HCT116 (cell line): ENCODE measurements around the gene PIK3CB. TPM values are rescaled to one million over a fixed set of nuclear protein-coding genes. Genes with fewer than 3 reads are reported as not detected.

Experiments
- ATAC-seq: fragments of 200-7000 bp; cut with Tn5 transposase; 2 replicates; pipeline ENCODE4 v1.9.1; 2020; ENCODE audit warnings: mild to moderate bottlenecking, moderate library complexity
- BruUV-seq: library from RNA; stranded (reverse); fragments of 400-500 nt; replicated peaks from 2 replicates; lab custom pipeline; 2021; lab: Mats Ljungman, UMichigan
- CTCF ChIA-PET: fragments of 300-600 bp; sonication (Branson Sonifier 250); formaldehyde crosslinking; loops from one replicate; lab custom pipeline; 2021; ENCODE audit warnings: antibody characterized with exemption; lab: Charles Lee
- POLR2A ChIA-PET: fragments of 300-600, 350-600 bp; sonication (Branson Sonifier 250); formaldehyde crosslinking; loops from one replicate; lab custom pipeline; 2021; ENCODE audit warnings: antibody characterized with exemption; lab: Charles Lee
- RAD21 ChIA-PET, 2 experiments: fragments of 300-600 bp; sonication (Branson Sonifier 250); formaldehyde crosslinking; loops; one replicate each; lab custom pipeline; 2023; ENCODE audit warnings: low total read pairs in 2 of 2; ENCODE audit not compliant: uncharacterized antibody in 2 of 2, unreplicated experiment in 2 of 2, low non-redundant PET in 1 of 2; lab: Charles Lee
- DNase-seq: peaks from one replicate; pipeline ENCODE4 v3.0.0-alpha.2; 2010; ENCODE audit warnings: low read depth, low spot score
- H2AFZ ChIP-seq: fragments of 200-600 bp; shearing (Covaris generic), sonication (generic); 2 replicates; pipeline ENCODE4 v1.6.1; 2017; ENCODE audit warnings: low read depth, mixed run types, mixed read lengths, antibody characterized with exemption, low read length; ENCODE audit not compliant: poor library complexity, severe bottlenecking
- H3K27ac ChIP-seq: 2 replicates; pipeline ENCODE4 v1.5.1; 2012; ENCODE audit warnings: low read depth, low read length
- H3K27me3 ChIP-seq: fragments of 200-600 bp; sonication (generic); 2 replicates; pipeline ENCODE4 v1.6.1; 2016; ENCODE audit warnings: mixed run types, low read length, mixed read lengths; ENCODE audit not compliant: insufficient read depth
- H3K36me3 ChIP-seq, 2 experiments: fragments of 200-500 bp in 1 of 2; fragments of 200-600 bp in 1 of 2; sonication (Bioruptor generic) in 1 of 2; sonication (generic) in 1 of 2; 2 replicates each; pipeline versions ENCODE4 v1.5.1 to v1.6.1; 2014 to 2016; ENCODE audit warnings: low read length in 2 of 2, inconsistent platforms in 1 of 2, mixed read lengths in 1 of 2, mixed run types in 1 of 2; ENCODE audit not compliant: insufficient read depth in 2 of 2, control insufficient read depth in 1 of 2
- H3K4me1 ChIP-seq, 2 experiments: fragments of 200-600 bp in 1 of 2; sonication (generic) in 1 of 2; 2 replicates each; pipeline versions ENCODE4 v1.5.1 to v1.6.1; 2012 to 2017; ENCODE audit warnings: low read length in 2 of 2, inconsistent platforms in 1 of 2, mild to moderate bottlenecking in 1 of 2, mixed read lengths in 1 of 2, mixed run types in 1 of 2, moderate library complexity in 1 of 2; ENCODE audit not compliant: insufficient read depth in 2 of 2, control insufficient read depth in 1 of 2
- H3K4me2 ChIP-seq: fragments of 200-600 bp; sonication (generic); 2 replicates; pipeline ENCODE4 v1.6.1; 2017; ENCODE audit warnings: mixed run types, low read length, mixed read lengths
- H3K4me3 ChIP-seq, 2 experiments: fragments of 200-600 bp in 1 of 2; sonication (generic) in 1 of 2; replicated peaks in 1 of 2; 2 replicates each; pipeline ENCODE4 v1.5.1; 2011 to 2016; ENCODE audit warnings: low read length in 2 of 2, control low read depth in 1 of 2, low read depth in 1 of 2, mild to moderate bottlenecking in 1 of 2, mixed read lengths in 1 of 2, mixed run types in 1 of 2
- H3K79me2 ChIP-seq: fragments of 200-600 bp; sonication (generic); 2 replicates; pipeline ENCODE4 v1.6.1; 2017; ENCODE audit warnings: mild to moderate bottlenecking, mixed run types, low read length, moderate library complexity, mixed read lengths; ENCODE audit not compliant: insufficient read depth
- H3K9ac ChIP-seq: fragments of 200-600 bp; sonication (generic); 2 replicates; pipeline ENCODE4 v1.6.1; 2016; ENCODE audit warnings: low read length, mixed read lengths
- H3K9me2 ChIP-seq: fragments of 200-600 bp; sonication (generic), shearing (Covaris generic); 2 replicates; pipeline ENCODE4 v1.6.1; 2017; ENCODE audit warnings: mixed run types, mild to moderate bottlenecking, moderate library complexity; ENCODE audit not compliant: insufficient read depth
- H3K9me3 ChIP-seq, 2 experiments: fragments of 200-500 bp in 1 of 2; fragments of 200-600 bp in 1 of 2; sonication (Bioruptor generic) in 1 of 2; sonication (generic) in 1 of 2; 2 replicates each; pipeline ENCODE4 v1.6.1; 2014 to 2017; ENCODE audit warnings: low read length in 2 of 2, mixed read lengths in 2 of 2, inconsistent platforms in 1 of 2, low read depth in 1 of 2, mild to moderate bottlenecking in 1 of 2, mixed run types in 1 of 2, moderate library complexity in 1 of 2; ENCODE audit not compliant: control insufficient read depth in 1 of 2, insufficient read depth in 1 of 2
- H4K20me1 ChIP-seq: fragments of 200-600 bp; sonication (generic), shearing (Covaris generic); 2 replicates; pipeline ENCODE4 v1.6.1; 2017; ENCODE audit warnings: mixed run types, mild to moderate bottlenecking, moderate library complexity; ENCODE audit not compliant: insufficient read depth
- CTCF ChIP-seq, 3 experiments: fragments of 200-600 bp in 1 of 3; sonication (generic) in 1 of 3; IDR thresholded peaks in 2 of 3; conservative IDR thresholded peaks in 1 of 3; 2 replicates each; pipeline ENCODE4 v1.5.1; 2012 to 2017; ENCODE audit warnings: low read depth in 2 of 3, low read length in 2 of 3, antibody characterized with exemption in 1 of 3, borderline replicate concordance in 1 of 3, control low read depth in 1 of 3, mild to moderate bottlenecking in 1 of 3, mixed read lengths in 1 of 3, mixed run types in 1 of 3, moderate library complexity in 1 of 3; ENCODE audit not compliant: insufficient read depth in 1 of 3
- JUND ChIP-seq: IDR thresholded peaks from 2 replicates; pipeline ENCODE4 v1.6.1; 2012
- MAX ChIP-seq: IDR thresholded peaks from 2 replicates; pipeline ENCODE4 v1.6.1; 2012
- POLR2A ChIP-seq: IDR thresholded peaks from 2 replicates; pipeline ENCODE4 v1.7.0; 2011; ENCODE audit warnings: borderline replicate concordance; ENCODE audit not compliant: insufficient read depth, insufficient read length; ENCODE audit errors: extremely low read depth
- POLR2AphosphoS5 ChIP-seq: IDR thresholded peaks from 2 replicates; pipeline ENCODE4 v1.6.1; 2011; ENCODE audit warnings: mild to moderate bottlenecking, low read depth, low read length, moderate library complexity
- REST ChIP-seq: IDR thresholded peaks from 2 replicates; pipeline ENCODE4 v1.6.1; 2012; ENCODE audit warnings: low read depth
- SP1 ChIP-seq: IDR thresholded peaks from 2 replicates; pipeline ENCODE4 v1.6.1; 2012; ENCODE audit warnings: low read depth
- intact Hi-C: fragments of 100-400 bp; cut with micrococcal nuclease; formaldehyde crosslinking; loops from 2 replicates; pipeline ENCODE4 v1.10.0; 2022
- total RNA-seq: library from RNA; stranded (reverse); gene quantifications from one replicate; pipeline ENCODE4 v1.2.1, GENCODE V29; 2021; ENCODE audit not compliant: unreplicated experiment

The PIK3CB gene
- total RNA-seq, 1 experiment from 2014 or later, result 44.3 TPM

GRCh38 chr3:138771585-138771984, 63.1 kb downstream of the PIK3CB start:
- H3K9me2 ChIP-seq, result no peaks in the 10 kb centered on the region
- H3K4me2 ChIP-seq, result no peak overlapping the region
- no TSS peak for BruUV-seq
- peaks cover 7% of the 10 kb centered on the region; the same call in 1 of the 2 replicates for H4K20me1 ChIP-seq
- H3K27me3 ChIP-seq, result no peaks in the 10 kb centered on the region
- peaks cover 71% of the 10 kb centered on the region for H3K79me2 ChIP-seq
- peaks cover 21 to 30% of the 10 kb centered on the region in 2 experiments; a peak in 2 of 4 replicates for H3K9me3 ChIP-seq
- H3K4me1 ChIP-seq, result peaks cover 15 to 27% of the 10 kb centered on the region in 2 experiments
- RAD21 ChIA-PET, result no interaction called here
- POLR2A ChIA-PET, result no interaction called here
- peaks cover 0 to 32% of the 10 kb centered on the region in 2 experiments; a peak in 1 of 4 replicates for H3K36me3 ChIP-seq
- CTCF ChIA-PET, result no interaction called here
- no peak overlapping the region for H3K27ac ChIP-seq
- no peak overlapping the region for H3K4me3 ChIP-seq
- DNase-seq (no peak), ATAC-seq (no peak)
- H3K9ac ChIP-seq, result no peak overlapping the region
- intact Hi-C loops, result no loop called here
- no peak for TF ChIP-seq POLR2A
- no peak for TF ChIP-seq JUND
- no peak for TF ChIP-seq SP1
- TF ChIP-seq REST, result no peak
- TF ChIP-seq MAX, result no peak
- TF ChIP-seq POLR2AphosphoS5, result no peak
- TF ChIP-seq CTCF (IDR thresholded peaks at IDR 0.05 in 2 of 3, conservative IDR thresholded peaks at IDR 0.05 in 1 of 3; ENCODE audit: borderline replicate concordance in 1 of 3, insufficient read depth in 1 of 3, low read depth in 2 of 3, low read length in 2 of 3), result no peak
- H2AFZ ChIP-seq, result no peak overlapping the region
